ENCODE measurements around the gene IFITM5. TPM values are rescaled to one million over a fixed set of nuclear protein-coding genes. Genes with fewer than 3 reads are reported as not detected.

The IFITM5 gene
- polyA plus RNA-seq, 3 donors = not detected

- WGBS (ENCODE audit: insufficient coverage) = 34% methylated on average over 22 of the region's 26 CpGs
- DNase-seq = no peak
- intact Hi-C loops (cut with micrococcal nuclease) = no loop called here
- Histone ChIP-seq H3K9ac (ENCODE audit: insufficient read depth, low read length, poor library complexity, severe bottlenecking) (no peak overlapping the region), H3K27me3 (ENCODE audit: control insufficient read depth in 2 of 2, insufficient read depth in 2 of 2, low read length in 2 of 2) (peaks cover 40 to 61% of the 10 kb centered on the region in 2 donors), H3K4me1 (ENCODE audit: control insufficient read depth in 1 of 2, insufficient read depth in 2 of 2, low read length in 2 of 2) (peaks cover 30 to 40% of the 10 kb centered on the region in 2 donors), H2AFZ (ENCODE audit: insufficient read depth, low read depth, low read length, poor library complexity, severe bottlenecking) (peak overlapping the region; percentile 67), H3K36me3 (replicated peaks in 1 of 2; ENCODE audit: control insufficient read depth in 1 of 2, insufficient read depth in 2 of 2, low read length in 2 of 2) (no peaks in the 10 kb centered on the region), H3K79me2 (ENCODE audit: insufficient read depth, low read length) (no peaks in the 10 kb centered on the region), H4K20me1 (ENCODE audit: insufficient read depth, low read length) (peaks cover 5% of the 10 kb centered on the region), H3K4me3 (replicated peaks in 1 of 3; ENCODE audit: low read depth in 2 of 3, low read length in 3 of 3) (peak overlapping the region in 1 of 3 experiments; percentile 61), H3K9me3 (replicated peaks in 1 of 2; ENCODE audit: control insufficient read depth in 1 of 2, insufficient read depth in 1 of 2, low read length in 2 of 2) (peaks cover 0 to 15% of the 10 kb centered on the region in 2 donors), H3K27ac (ENCODE audit: low read depth in 1 of 2, low read length in 2 of 2) (no peak overlapping the region), H3K4me2 (replicated peaks; ENCODE audit: extremely low read depth, low read length, poor library complexity, severe bottlenecking) (peak overlapping the region; percentile 68)
- Mint-ChIP-seq H3K4me1 (peaks cover 29% of the 10 kb centered on the region), H3K36me3 (peaks cover 12 to 16% of the 10 kb centered on the region in 2 donors), H3K27ac (peak overlapping the region in 2 of 7 donors; percentile 48 to 73), H3K27me3 (ENCODE audit: low read depth in 3 of 3) (peaks cover 58 to 88% (median 58%) of the 10 kb centered on the region in 3 donors), H3K9me3 (peaks cover 0 to 28% (median 18%) of the 10 kb centered on the region in 7 donors), H3K4me3 (peak overlapping the region; percentile 71 to 91)
- TF ChIP-seq, protein P1, sequence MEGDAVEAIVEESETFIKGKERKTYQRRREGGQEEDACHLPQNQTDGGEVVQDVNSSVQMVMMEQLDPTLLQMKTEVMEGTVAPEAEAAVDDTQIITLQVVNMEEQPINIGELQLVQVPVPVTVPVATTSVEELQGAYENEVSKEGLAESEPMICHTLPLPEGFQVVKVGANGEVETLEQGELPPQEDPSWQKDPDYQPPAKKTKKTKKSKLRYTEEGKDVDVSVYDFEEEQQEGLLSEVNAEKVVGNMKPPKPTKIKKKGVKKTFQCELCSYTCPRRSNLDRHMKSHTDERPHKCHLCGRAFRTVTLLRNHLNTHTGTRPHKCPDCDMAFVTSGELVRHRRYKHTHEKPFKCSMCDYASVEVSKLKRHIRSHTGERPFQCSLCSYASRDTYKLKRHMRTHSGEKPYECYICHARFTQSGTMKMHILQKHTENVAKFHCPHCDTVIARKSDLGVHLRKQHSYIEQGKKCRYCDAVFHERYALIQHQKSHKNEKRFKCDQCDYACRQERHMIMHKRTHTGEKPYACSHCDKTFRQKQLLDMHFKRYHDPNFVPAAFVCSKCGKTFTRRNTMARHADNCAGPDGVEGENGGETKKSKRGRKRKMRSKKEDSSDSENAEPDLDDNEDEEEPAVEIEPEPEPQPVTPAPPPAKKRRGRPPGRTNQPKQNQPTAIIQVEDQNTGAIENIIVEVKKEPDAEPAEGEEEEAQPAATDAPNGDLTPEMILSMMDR (IDR thresholded peaks at IDR 0.05) = no peak
These were observed 17.7 kb downstream of the IFITM5 start for GRCh38 chr11:281486-282161.

DNA sequence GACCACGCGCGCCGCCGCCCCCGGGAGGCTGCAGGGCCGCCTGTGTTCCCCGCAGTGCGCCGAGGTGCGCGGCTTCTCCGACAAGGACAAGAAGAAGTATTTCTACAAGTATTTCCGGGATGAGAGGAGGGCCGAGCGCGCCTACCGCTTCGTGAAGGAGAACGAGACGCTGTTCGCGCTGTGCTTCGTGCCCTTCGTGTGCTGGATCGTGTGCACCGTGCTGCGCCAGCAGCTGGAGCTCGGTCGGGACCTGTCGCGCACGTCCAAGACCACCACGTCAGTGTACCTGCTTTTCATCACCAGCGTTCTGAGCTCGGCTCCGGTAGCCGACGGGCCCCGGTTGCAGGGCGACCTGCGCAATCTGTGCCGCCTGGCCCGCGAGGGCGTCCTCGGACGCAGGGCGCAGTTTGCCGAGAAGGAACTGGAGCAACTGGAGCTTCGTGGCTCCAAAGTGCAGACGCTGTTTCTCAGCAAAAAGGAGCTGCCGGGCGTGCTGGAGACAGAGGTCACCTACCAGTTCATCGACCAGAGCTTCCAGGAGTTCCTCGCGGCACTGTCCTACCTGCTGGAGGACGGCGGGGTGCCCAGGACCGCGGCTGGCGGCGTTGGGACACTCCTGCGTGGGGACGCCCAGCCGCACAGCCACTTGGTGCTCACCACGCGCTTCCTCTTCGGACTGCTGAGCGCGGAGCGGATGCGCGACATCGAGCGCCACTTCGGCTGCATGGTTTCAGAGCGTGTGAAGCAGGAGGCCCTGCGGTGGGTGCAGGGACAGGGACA is 18.4 kb downstream of the IFITM5 start:
- Histone ChIP-seq H3K4me2 (replicated peaks; ENCODE audit: extremely low read depth, low read length, poor library complexity, severe bottlenecking) (peak overlapping the region; percentile 68), H3K27ac (ENCODE audit: low read depth in 1 of 2, low read length in 2 of 2) (no peak overlapping the region), H3K9me3 (replicated peaks in 1 of 2; ENCODE audit: control insufficient read depth in 1 of 2, insufficient read depth in 1 of 2, low read length in 2 of 2) (peaks cover 0 to 15% of the 10 kb centered on the region in 2 donors), H3K4me3 (replicated peaks in 1 of 3; ENCODE audit: low read depth in 2 of 3, low read length in 3 of 3) (peak overlapping the region in 1 of 3 experiments; percentile 61), H3K27me3 (ENCODE audit: control insufficient read depth in 2 of 2, insufficient read depth in 2 of 2, low read length in 2 of 2) (peaks cover 40 to 55% of the 10 kb centered on the region in 2 donors), H3K4me1 (ENCODE audit: control insufficient read depth in 1 of 2, insufficient read depth in 2 of 2, low read length in 2 of 2) (peaks cover 30 to 40% of the 10 kb centered on the region in 2 donors), H3K79me2 (ENCODE audit: insufficient read depth, low read length) (no peaks in the 10 kb centered on the region), H2AFZ (ENCODE audit: insufficient read depth, low read depth, low read length, poor library complexity, severe bottlenecking) (peak overlapping the region; percentile 67), H3K36me3 (replicated peaks in 1 of 2; ENCODE audit: control insufficient read depth in 1 of 2, insufficient read depth in 2 of 2, low read length in 2 of 2) (no peaks in the 10 kb centered on the region), H4K20me1 (ENCODE audit: insufficient read depth, low read length) (peaks cover 5% of the 10 kb centered on the region), H3K9ac (ENCODE audit: insufficient read depth, low read length, poor library complexity, severe bottlenecking) (no peak overlapping the region)
- peaks cover 29% of the 10 kb centered on the region for H3K4me1 Mint-ChIP-seq
- H3K36me3 Mint-ChIP-seq = peaks cover 14 to 16% of the 10 kb centered on the region in 2 donors
- H3K9me3 Mint-ChIP-seq = peaks cover 0 to 29% (median 18%) of the 10 kb centered on the region in 7 donors
- peak overlapping the region; percentile 71 to 91 for H3K4me3 Mint-ChIP-seq
- TF ChIP-seq, protein P1 (IDR thresholded peaks at IDR 0.05) = no peak
- 7% methylated on average over 78 of the region's 79 CpGs for WGBS (ENCODE audit: insufficient coverage)
- DNase-seq = peak; percentile 34 to 41 (median 40)
- H3K27ac Mint-ChIP-seq = peak overlapping the region in 1 of 7 donors; percentile 5
- intact Hi-C loops (cut with micrococcal nuclease) = no loop called here
- peaks cover 52 to 82% (median 56%) of the 10 kb centered on the region in 3 donors for H3K27me3 Mint-ChIP-seq (ENCODE audit: low read depth in 3 of 3)
